Left ventricle myocardium inferior (tissue), 1 donor: ENCODE measurements around the gene ENTPD2. TPM values are rescaled to one million over a fixed set of nuclear protein-coding genes. Genes with fewer than 3 reads are reported as not detected.

Experiments
- DNase-seq: peaks from one replicate; pipeline ENCODE4 v3.0.0-alpha.2; 2020
- H3K27ac ChIP-seq: fragments of 200-600 bp; replicated peaks from 2 replicates; pipeline ENCODE4 v1.8.0; 2021
- H3K27me3 ChIP-seq: fragments of 200-600 bp; 2 replicates; pipeline ENCODE4 v1.8.0; 2021; ENCODE audit warnings: low read depth
- H3K36me3 ChIP-seq: fragments of 200-600 bp; 2 replicates; pipeline ENCODE4 v1.8.0; 2021
- H3K4me1 ChIP-seq: fragments of 200-600 bp; 2 replicates; pipeline ENCODE4 v1.8.0; 2021
- H3K4me3 ChIP-seq: fragments of 200-600 bp; 2 replicates; pipeline ENCODE4 v1.8.0; 2021; ENCODE audit warnings: mild to moderate bottlenecking, moderate library complexity
- H3K9me3 ChIP-seq: fragments of 200-600 bp; replicated peaks from 2 replicates; pipeline ENCODE4 v1.8.0; 2021
- CTCF ChIP-seq: fragments of 200-600 bp; IDR thresholded peaks from 2 replicates; pipeline ENCODE4 v1.8.0; 2021; ENCODE audit warnings: antibody characterized with exemption, mild to moderate bottlenecking, borderline replicate concordance
- intact Hi-C: fragments of 100-400 bp; cut with micrococcal nuclease; formaldehyde crosslinking; loops from one replicate; pipeline ENCODE4 v1.11.0; 2022
- total RNA-seq: library from RNA; stranded (reverse); fragmentation: NEBNext Ultra II Directional; extraction: Animal tissue kit (Norgen Biotek cat#: 25700); gene quantifications from one replicate; pipeline ENCODE4 v1.2.1, GENCODE V29; 2021
- donor health status: DM: no; HTN: yes; CAD: no; lungs with severe emphysema.

ENTPD2 gene
- total RNA-seq, 1 donor from 2014 or later, result 1.5 TPM

- no peaks in the 10 kb centered on the region for H3K27me3 ChIP-seq
- no peaks in the 10 kb centered on the region for H3K36me3 ChIP-seq
- H3K4me3 ChIP-seq, result peak within 1 kb of the TSS; percentile 77
- intact Hi-C loops, result no loop called here
- H3K27ac ChIP-seq, result peak within 1 kb of the TSS; percentile 66
- peaks cover 31% of the 10 kb centered on the region for H3K4me1 ChIP-seq
- TF ChIP-seq CTCF, result no peak
- H3K9me3 ChIP-seq, result no peaks in the 10 kb centered on the region
- DNase-seq, result no peak
Observed at GRCh38 chr9:137027369-137028262, 26.2 kb downstream of the ENTPD2 start, which contains the start of gene ABCA2. Gene ABCA2 (minus strand): TSS chr9:137028237. CDS start chr9:137028140, 97 bp downstream.

DNA sequence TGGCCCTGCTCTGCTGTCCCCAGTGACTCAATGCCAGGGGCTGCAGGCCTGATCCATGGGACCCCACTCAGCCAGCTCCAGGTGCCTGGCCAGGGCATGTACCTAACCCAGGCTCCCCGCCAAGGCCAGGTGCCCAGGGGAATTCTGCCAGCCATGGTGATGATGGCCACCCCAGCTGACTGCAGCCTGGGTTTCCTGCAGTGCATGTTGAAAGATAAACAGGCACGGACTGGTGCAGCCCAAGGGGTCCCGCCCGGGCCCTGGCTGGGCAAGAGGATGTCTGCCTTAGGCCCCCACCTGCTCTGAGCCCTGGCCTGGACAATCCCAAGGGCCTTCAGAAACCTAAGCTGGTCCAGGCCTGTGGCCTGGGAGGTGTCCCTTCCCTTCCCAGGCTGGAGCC is 27.0 kb downstream of the ENTPD2 start:
- H3K4me1 ChIP-seq, result peaks cover 31% of the 10 kb centered on the region
- no peaks in the 10 kb centered on the region for H3K36me3 ChIP-seq
- TF ChIP-seq CTCF, result no peak
- H3K4me3 ChIP-seq, result peak overlapping the region; percentile 77
- no peaks in the 10 kb centered on the region for H3K9me3 ChIP-seq
- H3K27ac ChIP-seq, result peak overlapping the region; percentile 49
- DNase-seq, result no peak
- intact Hi-C loops, result no loop called here
- no peaks in the 10 kb centered on the region for H3K27me3 ChIP-seq

DNA sequence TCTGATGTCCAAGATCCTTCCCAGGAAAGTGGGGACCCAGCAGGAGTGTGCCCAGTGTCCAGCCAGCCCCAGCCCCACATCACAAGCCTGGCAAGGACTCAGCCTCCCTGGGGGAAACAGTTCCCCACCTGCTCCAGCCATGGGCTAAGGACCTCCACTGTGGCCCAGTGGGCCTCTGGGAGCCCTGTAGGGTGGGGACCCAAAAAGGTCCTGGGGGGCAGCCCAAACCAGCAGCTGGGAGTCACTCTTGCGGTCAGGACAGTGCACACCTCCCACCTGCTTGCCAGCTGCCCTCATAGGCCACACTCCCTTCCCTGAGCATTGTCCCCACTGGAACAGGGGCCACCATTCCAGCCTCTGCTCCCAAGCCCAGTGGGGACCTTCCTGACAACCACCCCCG is 27.5 kb downstream of the ENTPD2 start:
- Histone ChIP-seq H3K36me3 (peaks cover under 1% of the 10 kb centered on the region), H3K9me3 (no peaks in the 10 kb centered on the region), H3K27me3 (no peaks in the 10 kb centered on the region), H3K4me3 (peak overlapping the region; percentile 77), H3K4me1 (peaks cover 31% of the 10 kb centered on the region), H3K27ac (no peak overlapping the region)
- no peak for TF ChIP-seq CTCF
- DNase-seq, result no peak
- intact Hi-C loops, result no loop called here

- Histone ChIP-seq H3K27me3 (no peaks in the 10 kb centered on the region), H3K9me3 (no peaks in the 10 kb centered on the region), H3K4me1 (peaks cover 31% of the 10 kb centered on the region), H3K36me3 (peaks cover 9% of the 10 kb centered on the region), H3K27ac (no peak overlapping the region), H3K4me3 (no peak overlapping the region)
- no peak for TF ChIP-seq CTCF
- intact Hi-C loops, result no loop called here
- DNase-seq, result no peak
Observed at GRCh38 chr9:137025517-137025966, 28.3 kb downstream of the ENTPD2 start.

- Histone ChIP-seq H3K9me3 (no peaks in the 10 kb centered on the region), H3K4me1 (peaks cover 21% of the 10 kb centered on the region), H3K27ac (no peak overlapping the region), H3K36me3 (peaks cover 18% of the 10 kb centered on the region), H3K27me3 (no peaks in the 10 kb centered on the region), H3K4me3 (no peak overlapping the region)
- TF ChIP-seq CTCF, result no peak
- no peak for DNase-seq
- intact Hi-C loops, result no loop called here
Observed at GRCh38 chr9:137023583-137023991, 30.3 kb downstream of the ENTPD2 start.
